GM19397 (cell line): ENCODE data around the gene LYL1.

Experiments
- ATAC-seq: cut with Tn5 transposase; IDR thresholded peaks from one replicate; pipeline ENCODE4 v1.9.1; 2021; ENCODE audit warnings: mild to moderate bottlenecking, moderate library complexity; ENCODE audit not compliant: unreplicated experiment

Gene LYL1

DNA sequence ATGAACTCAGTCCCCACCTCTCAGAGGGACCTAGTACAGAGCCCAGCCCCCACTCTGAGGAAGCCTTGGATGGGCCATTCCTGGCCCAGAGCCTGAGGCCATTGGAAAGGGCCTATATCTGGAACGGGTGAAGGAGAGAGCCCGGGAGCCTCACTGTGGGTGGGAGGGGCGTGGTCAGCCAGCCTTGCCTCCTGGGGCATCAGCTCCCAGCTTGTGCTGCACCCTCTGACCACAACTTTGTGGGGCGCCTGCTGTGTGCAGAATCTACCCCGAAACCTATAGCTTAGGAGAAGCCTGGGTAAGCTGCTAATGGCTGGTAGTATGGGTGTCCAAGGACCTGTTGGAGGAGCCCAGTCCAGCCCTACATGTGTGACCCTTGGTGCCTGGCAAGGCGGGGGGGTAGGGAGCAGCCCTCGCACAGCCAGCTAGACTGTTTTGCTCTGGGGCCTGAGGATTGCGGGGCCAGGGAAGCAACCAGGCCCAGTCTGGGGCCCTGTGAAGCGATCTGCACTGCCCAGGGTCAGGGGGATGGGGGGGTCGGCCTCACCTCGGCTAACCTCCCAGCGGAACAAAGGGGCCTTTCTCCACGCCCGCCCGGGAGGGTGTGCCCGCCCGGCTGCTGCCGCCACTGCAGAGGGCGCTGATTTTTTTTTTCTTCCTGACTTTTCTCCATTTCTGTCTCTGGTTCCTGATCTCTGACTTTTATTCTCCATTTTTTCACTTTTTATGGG is 42.3 kb downstream of the LYL1 start:
- ATAC-seq: no peak

- no peak for ATAC-seq
Measured at GRCh38 chr19:13058951-13059660, 43.6 kb downstream of the LYL1 start.

DNA sequence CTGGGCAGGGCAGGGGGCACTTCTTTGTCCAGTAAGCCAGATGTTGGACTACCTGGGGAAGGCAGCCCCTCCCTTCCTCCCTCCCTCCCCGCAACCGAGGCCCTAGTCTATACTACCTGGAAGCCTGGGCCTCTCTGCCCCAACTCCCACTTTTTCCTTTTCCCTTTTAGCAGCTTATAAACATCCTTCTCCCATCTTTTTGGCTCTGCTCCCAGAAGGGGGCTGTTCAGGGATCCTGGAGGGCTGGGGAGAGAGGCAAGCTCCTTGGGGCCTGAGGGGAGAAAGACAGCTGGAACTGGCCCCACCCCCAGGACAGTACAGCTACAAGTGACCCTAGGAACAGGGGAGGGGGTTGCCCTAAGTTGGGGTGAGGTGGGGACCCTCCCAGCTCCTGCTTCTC is 44.9 kb downstream of the LYL1 start:
- no peak for ATAC-seq

GRCh38 chr19:13057147-13057572 is 45.5 kb downstream of the LYL1 start:
- no peak for ATAC-seq

DNA sequence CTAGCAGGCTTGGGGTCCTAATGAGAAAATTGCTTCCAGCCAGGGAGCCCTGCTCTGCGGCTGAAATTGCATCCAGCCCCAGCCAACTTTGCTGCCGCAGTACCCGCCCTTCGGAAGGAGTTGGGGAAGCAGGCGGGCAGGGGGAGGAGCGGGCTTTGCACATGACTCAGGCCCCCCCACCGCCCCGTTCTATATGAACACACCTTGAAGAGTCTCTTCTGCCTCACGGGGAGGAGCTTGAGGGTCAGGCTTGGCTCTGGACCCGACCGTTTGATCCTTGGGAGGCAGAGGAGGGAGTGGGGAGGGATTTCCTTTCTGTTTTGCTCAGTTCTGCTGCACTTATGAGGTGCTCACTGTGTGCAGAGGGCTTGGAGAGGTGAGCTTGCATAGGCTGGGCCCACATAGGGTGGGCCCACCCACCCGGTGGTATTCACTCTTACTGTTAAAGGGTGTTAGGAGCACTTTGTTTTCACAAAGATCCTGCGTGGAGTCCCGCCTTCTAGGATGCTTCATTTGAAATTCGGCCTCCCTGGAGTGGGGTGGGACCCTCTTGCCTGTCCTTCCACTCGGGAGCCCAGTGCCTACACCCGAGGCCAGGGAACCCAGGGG is 46.5 kb downstream of the LYL1 start:
- no peak for ATAC-seq

- no peak for ATAC-seq
Measured at GRCh38 chr19:13055213-13056051, 47.2 kb downstream of the LYL1 start.

DNA sequence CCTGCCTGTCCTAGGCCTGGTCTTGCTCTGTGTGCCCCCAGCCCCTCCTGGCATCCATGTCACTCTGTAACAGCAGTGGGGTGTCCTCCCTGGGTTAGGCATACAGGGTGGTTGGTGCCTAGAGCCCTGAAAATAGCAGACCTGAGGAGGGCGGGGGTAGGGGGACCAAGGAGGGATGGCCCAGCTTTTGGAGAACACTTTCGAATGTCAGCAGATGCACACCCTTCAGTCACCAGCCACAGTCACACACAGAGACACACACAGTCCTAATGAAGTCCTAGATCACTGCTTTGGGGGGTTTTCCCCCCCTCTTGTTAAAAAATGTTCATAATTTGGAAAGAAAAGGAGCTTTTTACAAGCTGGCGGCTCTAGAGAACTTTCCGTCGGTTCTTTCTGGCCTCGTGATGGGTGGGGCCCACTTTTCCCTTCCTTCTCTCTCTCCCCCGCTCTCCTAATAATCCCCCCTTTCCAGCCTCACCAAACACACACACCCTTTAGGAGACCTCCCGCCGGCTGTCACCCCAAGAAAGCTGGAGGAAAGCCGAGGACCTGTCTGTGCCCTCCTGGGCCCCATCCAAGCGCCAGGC is 47.9 kb downstream of the LYL1 start:
- no peak for ATAC-seq

GRCh38 chr19:13053761-13054625 is 48.7 kb downstream of the LYL1 start:
- ATAC-seq: no peak

DNA sequence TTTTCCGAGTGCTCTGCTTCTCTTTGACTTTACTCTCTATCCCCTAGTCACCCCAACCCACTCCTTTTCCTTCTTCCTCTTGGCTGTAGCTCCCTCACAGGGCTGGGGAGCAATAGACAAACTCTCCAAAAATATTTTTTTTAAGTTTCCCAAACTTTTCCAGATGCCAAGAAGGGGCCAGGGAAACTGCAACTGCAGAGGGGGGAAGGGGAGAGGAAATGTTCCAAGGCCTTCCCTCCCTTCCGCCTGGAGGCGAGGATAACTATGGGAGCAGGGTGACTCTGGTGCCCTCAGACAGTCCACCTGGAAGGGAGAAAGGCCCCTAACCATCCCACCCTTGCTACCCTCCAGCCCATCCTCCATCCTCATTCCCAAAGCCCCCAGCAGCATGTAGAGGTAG is 49.4 kb downstream of the LYL1 start:
- no peak for ATAC-seq

GRCh38 chr19:13052447-13053175 is 50.0 kb downstream of the LYL1 start:
- no peak for ATAC-seq

- no peak for ATAC-seq
Measured at GRCh38 chr19:13051557-13052165, 51.0 kb downstream of the LYL1 start.

DNA sequence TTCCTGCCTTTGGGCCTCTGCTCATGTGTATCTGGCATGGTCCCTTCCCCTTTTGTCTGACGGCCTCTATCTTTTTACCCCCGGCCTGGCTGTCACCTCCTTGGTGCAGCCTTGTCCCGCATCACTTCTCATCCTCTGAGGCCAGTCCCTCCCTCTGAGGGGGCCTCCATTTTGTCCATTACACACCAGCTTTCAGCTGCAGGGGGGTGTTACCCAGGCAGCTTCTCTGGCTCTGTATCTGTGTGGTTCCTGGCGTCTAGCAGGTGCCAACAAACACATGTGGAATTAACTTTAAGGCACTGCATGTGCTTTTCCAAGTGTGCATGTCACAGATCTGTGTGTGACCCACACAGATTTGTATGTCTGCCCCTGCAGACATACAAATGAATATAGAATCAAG is 52.4 kb downstream of the LYL1 start:
- no peak for ATAC-seq
